Renal cortex interstitium (tissue), 11 donors: ENCODE data around the gene SPRY4. TPM values are rescaled to one million over a fixed set of nuclear protein-coding genes. Genes with fewer than 3 reads are reported as not detected.
"Not testable (repeated sequence)": the region's sequence is repeated elsewhere in the genome, so short reads cannot be mapped to it uniquely, and the experiment has no call there.

Source experiments
- DNase-seq, 11 donors: peaks; one replicate each; pipeline ENCODE4 v3.0.0-alpha.2; 2013; ENCODE audit warnings: low read depth in 9 of 11, low spot score in 4 of 11; ENCODE audit errors: extremely low read depth in 1 of 11
- polyA plus RNA-seq, 3 donors: library from polyadenylated mRNA; unstranded; fragments of 120-200 nt; gene quantifications; one replicate each; pipeline ENCODE4 v1.2.1, GENCODE V29; 2013; ENCODE audit not compliant: insufficient read length in 3 of 3

Gene SPRY4
- polyA plus RNA-seq, 3 donors, result 30.9 to 36.5 (median 33.6) TPM

DNA sequence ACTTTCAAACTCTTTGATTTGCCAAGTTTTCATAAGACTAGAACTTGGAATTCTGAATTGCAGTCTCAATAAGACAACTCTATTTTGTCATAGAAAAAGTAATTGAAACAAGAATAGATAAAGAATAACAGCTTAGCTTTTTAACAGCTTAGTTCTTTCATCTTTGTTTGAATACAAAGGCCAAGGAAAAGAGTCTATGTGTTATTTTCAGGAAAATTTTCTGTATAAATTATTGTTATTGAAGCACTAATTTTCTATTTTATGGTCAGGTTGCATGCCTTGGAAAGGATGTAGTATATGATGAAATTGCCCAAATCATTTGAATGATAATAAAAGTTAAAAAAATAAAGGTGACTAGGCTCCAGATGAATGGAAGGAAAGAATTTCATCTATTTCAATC, 25.2 kb upstream of the SPRY4 start:
- no peak for DNase-seq

DNA sequence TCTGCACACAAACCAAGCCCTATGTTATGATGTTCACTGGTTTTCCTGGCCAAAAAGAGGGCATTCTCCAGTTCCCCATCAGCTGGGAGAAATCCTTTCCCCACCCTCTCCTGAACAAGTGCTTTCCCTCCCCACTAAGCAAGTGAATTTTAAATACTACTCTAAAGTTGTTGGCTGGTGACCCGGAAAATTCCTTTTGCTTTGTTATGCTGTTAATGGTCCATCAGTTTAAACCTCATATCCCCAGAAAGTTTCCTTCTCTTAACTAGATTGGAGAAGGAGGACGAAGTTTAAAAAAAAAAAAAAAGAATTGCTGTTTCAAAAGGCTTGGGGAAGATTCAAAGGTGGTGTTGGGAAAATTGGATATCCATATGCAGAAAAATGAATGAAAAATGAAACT, 21.9 kb upstream of the SPRY4 start:
- no peak for DNase-seq

DNA sequence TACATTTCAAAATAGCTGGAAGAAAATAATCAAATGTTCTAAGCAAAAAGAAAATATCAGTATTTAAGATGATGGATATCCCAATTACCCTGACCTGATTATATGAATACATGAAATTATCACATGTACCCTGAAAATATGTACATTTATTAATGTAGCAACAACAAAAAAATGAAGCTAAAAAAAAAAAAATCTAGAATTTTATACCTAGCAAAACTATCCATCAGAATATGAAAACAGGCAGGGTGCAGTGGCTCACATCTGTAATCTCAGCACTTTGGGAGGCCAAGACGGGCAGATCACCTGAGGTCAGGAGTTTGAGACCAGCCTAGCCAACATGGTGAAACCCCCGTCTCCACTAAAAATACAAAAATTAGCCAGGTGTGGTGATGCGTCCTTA, 20.1 kb upstream of the SPRY4 start:
- DNase-seq, result not testable (repeated sequence)

DNA sequence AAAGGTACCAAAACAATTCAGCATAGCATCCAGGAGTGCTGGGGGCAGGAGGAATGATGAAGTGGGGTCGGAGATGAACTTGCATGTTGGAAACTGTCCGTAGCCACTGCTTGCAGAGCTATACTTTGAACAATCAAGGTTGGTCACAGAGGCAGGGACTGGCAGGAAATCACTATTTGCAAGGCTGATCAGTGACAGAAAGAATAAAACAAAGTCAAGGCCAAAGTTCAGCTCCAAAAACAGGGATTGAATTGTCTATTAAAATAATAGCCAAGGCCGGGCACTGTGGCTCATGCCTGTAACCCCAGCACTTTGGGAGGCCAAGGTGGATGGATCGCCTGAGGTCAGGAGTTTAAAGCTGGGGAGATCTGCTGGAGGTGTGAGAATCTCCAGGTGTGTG, 18.7 kb upstream of the SPRY4 start:
- no peak for DNase-seq

DNA sequence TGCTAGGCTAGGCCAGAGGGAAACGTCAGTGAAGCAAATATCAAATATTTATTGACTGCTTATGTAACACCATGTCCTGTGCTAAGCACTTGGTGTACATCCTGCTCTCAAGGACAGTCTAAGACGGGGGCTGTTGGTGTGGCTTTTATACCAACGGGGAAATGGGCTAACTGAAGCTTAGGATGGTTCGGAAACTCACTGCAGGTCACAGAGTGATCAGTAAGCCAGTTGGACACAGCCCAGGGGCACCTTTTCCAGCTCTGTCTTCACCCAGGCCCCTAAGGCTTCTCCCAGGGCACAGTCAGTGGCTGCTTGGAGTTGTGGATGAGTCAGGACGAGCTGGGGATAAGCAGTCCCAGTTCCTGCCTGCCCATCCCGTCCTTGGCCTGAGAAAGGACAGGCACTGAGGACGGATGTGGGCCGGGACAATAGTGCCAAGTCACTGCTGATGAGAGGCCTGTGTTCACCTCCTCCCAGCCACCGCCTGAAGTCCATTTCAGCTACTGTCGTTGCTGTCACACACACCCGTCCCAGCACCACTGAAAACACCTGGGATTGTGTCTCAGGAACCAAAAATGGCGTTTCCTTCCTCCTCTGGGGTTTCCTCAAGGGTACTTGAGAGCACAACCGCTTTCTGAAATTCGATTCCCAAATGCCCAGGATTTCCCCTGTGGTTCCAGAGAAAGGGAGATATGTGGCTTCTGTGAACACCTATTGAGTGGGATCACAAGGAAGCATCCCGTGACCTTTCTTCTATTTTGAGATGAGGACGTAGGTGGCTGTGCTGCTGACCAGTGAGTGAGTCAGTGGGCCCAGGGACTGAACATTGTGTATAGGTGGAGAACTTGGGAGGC, 17.5 kb upstream of the SPRY4 start:
- no peak for DNase-seq

DNA sequence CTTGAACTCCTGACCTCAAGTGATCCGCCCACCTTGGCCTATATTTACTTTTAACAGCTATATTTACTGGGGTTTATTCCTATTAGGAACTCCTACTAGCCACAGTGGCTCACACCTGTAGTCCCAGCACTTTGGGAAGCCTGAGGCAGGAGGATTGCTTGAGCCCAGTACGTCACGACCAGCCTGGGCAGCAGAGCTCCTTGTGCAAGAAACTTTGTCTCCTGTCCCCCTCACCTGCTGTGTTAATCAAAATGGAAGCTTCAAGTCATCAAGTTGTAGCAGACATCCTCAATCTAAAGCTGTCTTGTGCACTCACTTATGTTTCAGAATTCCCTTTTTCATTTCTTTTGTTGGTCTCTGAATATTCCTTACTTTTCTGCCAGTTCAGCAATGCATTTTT, 15.0 kb upstream of the SPRY4 start:
- no peak for DNase-seq

DNA sequence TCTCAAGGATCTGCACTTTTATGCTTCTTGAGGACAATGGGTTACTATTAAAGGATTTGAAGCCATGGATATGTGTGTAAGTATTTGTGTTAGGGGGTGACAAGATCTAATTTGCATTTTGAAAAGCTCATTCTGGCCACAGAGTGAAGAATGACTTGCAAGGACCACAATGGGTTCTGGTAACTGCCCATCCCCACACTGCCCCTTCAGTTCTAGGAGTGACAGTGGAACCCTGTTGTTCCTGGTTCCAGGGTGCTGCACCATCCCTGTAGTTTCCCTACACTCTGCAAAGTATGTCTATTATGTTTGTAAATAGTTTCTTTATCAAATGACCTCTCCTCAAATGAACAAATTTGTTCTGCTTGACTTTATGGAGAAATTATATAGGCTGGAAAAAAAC, 9.7 kb upstream of the SPRY4 start:
- DNase-seq, result no peak

DNA sequence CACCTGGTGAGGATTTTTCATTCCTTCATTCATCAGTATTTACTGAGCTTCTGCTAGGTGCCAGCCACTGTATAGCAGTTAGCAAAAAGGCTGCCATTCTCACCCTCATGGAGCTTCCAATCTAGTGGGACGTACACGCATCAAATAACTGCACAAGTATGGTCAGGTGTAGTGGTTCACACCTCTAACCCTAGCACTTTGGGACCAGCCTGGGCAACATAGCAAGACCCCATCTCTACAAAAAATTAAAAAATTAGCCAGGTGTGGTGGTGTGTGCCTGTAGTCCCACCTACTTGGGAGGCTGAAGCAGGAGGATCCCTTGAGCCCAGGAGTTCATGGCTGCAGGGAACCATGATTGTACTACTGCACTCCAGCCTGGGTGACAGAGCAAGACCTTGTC, 8.9 kb upstream of the SPRY4 start:
- DNase-seq, result not testable (repeated sequence)

DNA sequence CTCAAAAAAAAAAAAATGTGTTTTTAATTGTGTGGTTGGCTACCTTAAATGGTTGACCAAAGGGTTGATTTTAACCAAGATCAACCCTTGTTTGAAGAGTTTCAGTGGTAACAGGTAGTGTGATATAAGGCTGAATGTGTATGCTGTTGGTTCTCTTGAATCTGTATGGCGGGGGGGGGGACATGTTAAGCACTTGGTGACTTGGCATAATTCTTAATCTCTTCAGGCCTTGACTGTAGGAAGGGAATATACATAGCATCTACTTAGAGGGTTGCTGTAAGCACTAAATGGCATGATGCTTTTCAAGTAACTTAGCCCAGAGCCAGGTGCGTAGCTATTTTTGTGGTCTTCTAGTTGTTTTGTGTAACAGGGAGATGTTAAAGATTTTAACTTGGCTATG, 5.6 kb upstream of the SPRY4 start:
- DNase-seq, result no peak

DNA sequence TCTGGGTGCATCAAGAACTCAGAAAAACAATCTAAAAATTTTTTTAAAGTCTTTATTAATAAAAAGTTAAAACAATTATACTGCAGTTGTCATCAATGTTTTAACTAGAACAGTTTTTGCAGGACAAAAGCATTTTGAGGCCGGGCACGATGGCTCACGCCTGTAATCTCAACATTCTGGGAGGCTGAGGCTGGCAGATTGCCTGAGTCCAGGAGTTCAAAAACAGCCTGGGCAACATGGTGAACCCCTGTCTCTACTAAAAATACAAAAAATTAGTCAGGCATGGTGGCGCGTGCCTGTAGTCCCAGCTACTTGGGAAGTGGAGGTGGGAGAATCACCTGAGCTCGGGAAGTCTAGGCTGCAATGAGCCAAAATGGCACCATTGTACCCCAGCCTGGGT, 5.2 kb upstream of the SPRY4 start:
- no peak for DNase-seq

DNA sequence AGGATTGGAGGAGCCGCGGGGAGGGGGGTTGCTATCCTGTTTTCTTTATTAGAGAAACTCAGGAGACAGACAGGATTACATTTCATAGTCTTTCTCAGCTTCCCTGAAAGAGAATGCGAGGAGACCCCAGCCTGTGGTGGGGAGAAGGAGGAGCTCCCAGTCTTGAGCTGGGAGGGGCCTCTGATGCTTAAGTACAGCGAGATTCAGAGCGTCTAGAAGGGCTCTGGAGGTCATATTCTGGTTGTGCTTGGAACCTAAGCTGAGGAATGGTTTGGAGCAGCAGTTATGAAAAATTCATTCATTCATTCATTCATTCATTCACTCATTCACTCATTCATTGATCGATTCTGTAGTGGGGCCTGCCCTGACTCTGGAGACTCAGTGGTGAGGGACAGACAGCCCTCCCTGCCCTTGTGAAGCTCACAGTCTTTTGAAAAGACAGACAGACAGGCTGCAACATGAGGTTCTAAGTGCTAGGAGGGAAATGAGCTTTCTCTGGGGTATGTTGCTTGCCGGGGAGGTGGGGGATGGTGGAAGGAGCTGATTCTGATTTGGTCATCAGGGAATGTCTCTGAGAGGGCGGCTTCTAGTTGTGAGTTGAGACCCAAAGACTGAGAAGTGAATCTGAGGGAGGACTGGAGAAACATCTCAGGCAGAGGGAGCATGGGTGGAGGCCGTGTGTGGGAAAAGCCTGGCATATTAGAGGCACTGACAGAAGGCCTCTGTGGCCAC, 2.5 kb upstream of the SPRY4 start:
- DNase-seq, result peak in 1 of 11 donors; percentile 43

DNA sequence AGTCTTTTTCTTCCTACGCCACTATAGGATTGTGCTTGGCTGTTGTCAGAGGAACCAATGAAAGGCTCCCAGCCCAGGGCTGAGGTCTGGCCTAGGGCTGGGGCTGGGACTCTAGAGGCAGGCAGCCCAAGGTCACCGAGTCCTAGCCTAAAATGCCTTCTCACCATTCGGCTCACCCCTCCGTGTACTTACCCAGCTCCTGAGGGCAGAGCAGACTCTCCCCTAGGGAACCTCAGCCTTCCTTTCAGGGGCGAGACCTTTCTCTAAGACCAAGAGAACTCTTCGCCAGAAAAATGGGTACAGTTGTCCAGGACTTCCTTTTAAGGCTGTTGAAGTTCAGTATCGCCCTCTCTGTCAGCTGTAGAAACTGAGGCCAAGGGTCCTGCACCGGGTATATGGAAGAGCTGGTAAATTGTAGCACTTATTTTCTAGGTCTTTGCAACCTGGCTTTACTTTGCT, 1.7 kb upstream of the SPRY4 start:
- no peak for DNase-seq

DNA sequence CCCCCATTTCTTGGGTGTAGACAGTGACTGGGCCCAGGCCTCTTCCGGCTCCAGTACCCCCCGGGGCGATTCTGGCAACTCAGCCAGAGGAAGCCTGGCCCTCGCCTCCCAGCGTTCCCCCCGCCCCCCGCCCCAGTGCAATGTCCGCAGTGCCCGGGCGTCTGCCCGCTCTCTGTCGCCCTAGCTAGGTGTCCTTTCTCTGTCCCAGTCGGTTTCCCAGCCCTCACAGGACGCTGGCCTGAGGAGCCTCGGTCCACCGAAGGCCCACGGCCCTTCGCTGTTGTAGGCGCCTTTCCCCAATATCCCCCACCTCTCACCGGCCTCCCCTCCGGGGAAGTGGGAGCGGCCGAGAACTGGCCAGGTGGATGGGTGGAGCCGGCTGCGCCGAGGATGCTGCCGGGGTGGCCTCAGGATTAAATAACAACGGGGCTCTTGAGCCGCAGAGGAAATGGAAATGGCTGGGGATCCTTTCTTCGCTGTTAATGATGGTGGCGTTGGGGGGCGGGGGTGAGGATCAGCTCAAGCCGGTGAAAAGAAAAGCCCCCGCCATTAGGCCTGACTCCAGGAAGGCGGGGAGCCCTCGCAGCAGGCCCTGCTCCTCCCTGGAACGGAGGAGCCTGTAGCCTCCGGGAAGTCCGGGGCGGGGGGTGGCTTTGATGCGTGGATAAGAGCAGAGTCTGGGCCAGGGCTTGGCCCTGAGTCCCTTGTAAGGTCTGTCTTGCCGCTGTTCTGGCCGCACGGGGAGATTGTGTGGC, 1.1 kb upstream of the SPRY4 start:
- peak in 1 of 11 donors; percentile 49 for DNase-seq

DNA sequence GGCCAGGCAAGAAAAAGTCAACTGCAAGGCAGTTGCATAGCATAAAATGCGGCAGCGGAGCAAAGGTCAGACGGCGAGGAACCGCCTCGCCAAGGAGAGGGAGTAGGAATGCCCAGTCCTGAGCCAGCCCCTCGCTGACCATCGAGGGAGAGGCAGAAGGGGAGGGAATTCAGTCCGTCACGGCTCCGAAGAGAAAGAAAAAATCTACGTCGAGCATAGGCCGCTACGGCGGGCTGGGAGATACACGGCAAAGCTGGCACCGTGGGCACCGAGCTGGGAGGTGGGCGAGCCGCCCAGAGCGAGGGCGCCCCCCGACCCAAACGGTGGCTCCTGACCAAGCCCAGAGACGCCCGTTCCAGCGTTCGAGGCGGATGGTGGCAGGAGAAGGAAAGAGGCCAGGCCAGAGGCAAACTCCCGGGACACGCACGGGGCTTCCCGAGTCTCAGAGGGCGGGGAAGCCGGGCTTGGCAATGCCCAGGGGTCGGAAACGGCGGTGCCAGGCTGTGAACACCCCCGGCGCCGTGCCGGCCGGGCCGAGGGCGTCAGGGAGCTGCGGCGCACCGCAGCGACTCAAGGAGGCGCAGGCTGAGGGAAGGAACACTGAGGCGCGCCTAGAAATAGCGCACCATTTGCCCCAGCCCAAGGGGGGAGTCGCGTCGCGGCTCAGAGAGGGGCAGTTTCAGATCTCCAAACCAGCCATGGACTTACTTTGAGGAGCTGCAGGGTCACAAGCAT, 518 bp downstream of the SPRY4 start:
- DNase-seq, result peak in 1 of 11 donors; percentile 42

DNA sequence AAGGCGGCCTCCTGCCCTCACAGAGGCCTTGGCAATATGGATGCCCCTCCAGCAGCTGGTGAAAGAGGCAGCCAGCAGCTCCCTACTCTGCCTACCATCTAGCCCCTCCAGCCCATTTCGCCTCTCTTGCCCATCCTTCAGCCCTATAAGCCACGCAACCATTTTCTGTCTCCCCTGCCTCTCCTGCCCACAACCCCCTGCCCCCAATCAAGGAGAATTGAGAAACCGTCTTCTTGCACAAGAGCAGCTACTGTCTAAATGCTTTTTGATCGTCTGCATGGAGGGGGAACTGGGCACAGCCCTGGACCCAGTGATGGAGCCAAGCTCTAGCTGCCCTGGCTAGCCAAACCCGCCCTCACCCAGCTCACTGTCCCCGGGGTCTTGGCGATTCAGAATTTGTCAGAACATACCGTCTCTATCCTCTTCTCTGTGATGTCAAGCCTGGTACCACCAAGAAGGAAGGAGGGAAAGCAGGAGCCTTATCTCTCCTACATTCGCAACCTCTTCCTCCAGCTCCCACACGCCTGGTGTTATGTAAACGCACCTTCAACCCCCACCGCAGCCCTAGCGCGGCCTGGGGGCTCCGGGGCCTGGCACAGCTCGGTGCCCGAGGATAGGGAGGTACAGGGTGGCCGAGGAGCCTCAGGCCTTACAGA, 1.2 kb downstream of the SPRY4 start:
- no peak for DNase-seq

DNA sequence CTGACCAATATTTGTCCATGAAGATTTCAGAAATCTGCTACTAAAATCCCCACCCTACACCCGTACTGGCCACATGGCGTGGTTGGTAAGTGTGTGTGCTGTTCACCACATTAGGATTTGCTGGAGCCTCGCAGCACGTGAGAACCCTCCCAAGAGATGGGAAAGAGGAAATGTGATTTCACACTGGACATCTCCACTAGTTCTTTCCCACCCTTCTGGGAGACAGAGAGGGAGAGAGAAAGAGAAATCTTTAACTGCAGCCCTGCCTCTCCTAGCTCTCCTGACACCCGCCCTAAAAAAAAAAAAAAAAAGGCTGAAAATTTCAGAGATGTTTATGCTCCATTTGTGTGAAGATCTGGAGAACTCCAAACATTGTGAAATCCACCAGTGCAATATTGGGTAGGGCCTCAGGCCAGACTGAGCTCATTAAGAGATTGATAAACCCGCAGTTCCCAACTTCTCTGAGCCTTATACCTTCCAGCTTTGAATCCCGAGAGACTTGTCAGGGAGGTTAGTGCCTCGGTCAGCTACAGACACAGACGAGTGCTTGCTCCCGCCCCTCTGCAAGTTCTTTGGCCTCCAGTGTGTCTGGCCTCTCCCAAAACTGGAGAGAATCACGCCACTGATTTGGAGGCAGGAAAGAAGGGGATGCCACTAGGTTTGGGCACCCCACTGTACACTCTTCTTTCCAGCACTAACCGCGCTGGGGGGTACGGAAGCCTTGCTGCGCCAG, 1.9 kb downstream of the SPRY4 start:
- no peak for DNase-seq

DNA sequence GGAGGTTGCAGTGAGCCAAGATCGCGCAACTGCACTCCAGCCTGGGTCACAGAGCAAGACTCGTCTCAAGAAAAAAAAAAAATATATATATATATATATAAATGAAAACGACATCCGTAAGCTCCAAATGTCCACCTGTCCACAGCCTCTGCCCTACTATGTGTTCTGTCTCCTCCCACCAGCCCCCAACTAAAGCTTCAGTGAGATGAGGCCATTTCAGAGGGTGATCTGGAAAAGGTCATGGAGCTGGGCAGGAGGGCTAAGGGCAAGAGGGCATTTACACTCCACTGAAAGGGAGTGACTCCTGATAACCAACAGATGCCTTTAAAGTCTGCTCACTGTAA, 2.4 kb downstream of the SPRY4 start:
- no peak for DNase-seq
